ENCODE results near the gene SH2D6. TPM values are rescaled to one million over a fixed set of nuclear protein-coding genes. Genes with fewer than 3 reads are reported as not detected.

SH2D6 gene
- total and polyA plus RNA-seq, 2 of the 8 experiments (the other 6 are each of a cell fraction or from before 2014, with no cell fraction given) = 0.42 TPM; not detected in 1

- DNase-seq (ENCODE audit: low read depth in 1 of 2, low spot score in 2 of 2) (no peak), FAIRE-seq (no peak)
- Histone ChIP-seq H3K27ac (ENCODE audit: low read depth, low read length) (0 out of 2 replicates have a peak overlapping the region, but pooled peaks have one; percentile 8), H2BK12ac (ENCODE audit: low read depth, low read length) (no peak overlapping the region), H3K79me1 (ENCODE audit: low read depth, low read length) (no peaks in the 10 kb centered on the region), H3K4me1 (replicated peaks in 1 of 4; ENCODE audit: control insufficient read depth in 3 of 4, insufficient read depth in 4 of 4, low read length in 3 of 4) (no peaks in the 10 kb centered on the region), H3K18ac (ENCODE audit: extremely low read depth, low read length) (no peak overlapping the region), H2AK5ac (ENCODE audit: low read depth, low read length) (no peak overlapping the region), H3K14ac (ENCODE audit: insufficient read length) (no peak overlapping the region), H3K4me3 (ENCODE audit: extremely low read depth in 1 of 4, insufficient read depth in 2 of 4, low read depth in 3 of 4, low read length in 4 of 4) (no peak overlapping the region), H3K4ac (replicated peaks; ENCODE audit: insufficient read length, low read depth, low read length) (no peak overlapping the region), H3K23ac (ENCODE audit: insufficient read length) (no peak overlapping the region), H2BK5ac (ENCODE audit: low read depth, low read length) (peak overlapping the region; percentile 24; the same call in 1 of the 2 replicates), H2BK120ac (replicated peaks; ENCODE audit: low read depth, low read length) (no peak overlapping the region), H3K23me2 (ENCODE audit: low read depth, low read length) (no peaks in the 10 kb centered on the region), H2BK20ac (ENCODE audit: low read length) (no peak overlapping the region), H3K9me3 (ENCODE audit: insufficient read depth in 2 of 2, low read depth in 1 of 2, low read length in 1 of 2) (no peaks in the 10 kb centered on the region), H4K8ac (ENCODE audit: extremely low read depth, insufficient read depth, low read length) (no peak overlapping the region), H3K56ac (replicated peaks; ENCODE audit: insufficient read length, low read depth, low read length) (no peak overlapping the region), H2AFZ (ENCODE audit: low read length) (peak overlapping the region; percentile 85), H4K5ac (ENCODE audit: insufficient read length, low read depth, low read length) (no peak overlapping the region), H3K9ac (replicated peaks in 1 of 4; ENCODE audit: extremely low read depth in 1 of 4, low read depth in 3 of 4, low read length in 3 of 4) (no peak overlapping the region), H3K4me2 (ENCODE audit: insufficient read depth in 1 of 2, low read depth in 2 of 2, low read length in 2 of 2) (no peak overlapping the region), H2BK15ac (ENCODE audit: low read length) (no peak overlapping the region), H3K79me2 (ENCODE audit: control insufficient read depth in 1 of 2, insufficient read depth in 2 of 2, low read length in 2 of 2) (no peaks in the 10 kb centered on the region), H4K20me1 (replicated peaks in 1 of 2; ENCODE audit: control insufficient read depth in 1 of 2, insufficient read depth in 2 of 2, low read length in 2 of 2) (no peaks in the 10 kb centered on the region), H4K91ac (replicated peaks; ENCODE audit: insufficient read length, low read length) (no peak overlapping the region), H3K36me3 (ENCODE audit: control insufficient read depth in 2 of 4, insufficient read depth in 4 of 4, low read length in 3 of 4) (no peaks in the 10 kb centered on the region), H3K27me3 (replicated peaks in 1 of 4; ENCODE audit: control insufficient read depth in 3 of 4, extremely low read depth in 1 of 4, insufficient read depth in 3 of 4, low read length in 3 of 4) (no peaks in the 10 kb centered on the region)
- no peak for TF ChIP-seq SP2 (IDR thresholded peaks at IDR 0.05; ENCODE audit: low read length)
- WGBS, 2 experiments (ENCODE audit: extremely low coverage in 1 of 2, insufficient coverage in 1 of 2, insufficient read length in 1 of 2, insufficient replicate concordance in 2 of 2, low coverage in 1 of 2, low lambda C conversion rate in 2 of 2, missing lambda C conversion rate in 1 of 2) = 82% methylated on average over 3 of the region's 3 CpGs; no CpG with 5 or more reads in 1 of the 2 experiments
- POLR2A ChIA-PET (ENCODE audit: partially characterized antibody) = interaction anchor here (0.9 to 3.4 kb wide), 7 partner anchors 29 to 70 kb away, joined by 3 to 10 read pairs (median 5); partner anchors contain the start of gene MAT2A
- CTCF ChIA-PET (ENCODE audit: partially characterized antibody) = interaction anchor here (0.8 to 1.8 kb wide), 6 partner anchors 22 to 161 kb away, joined by 3 to 6 read pairs (median 4); no protein-coding TSS in a partner anchor
Measured at GRCh38 chr2:85475799-85476490, 57.4 kb downstream of the SH2D6 start.

Data from H1 (cell line).